HFFc6 (cell line): Measurements from ENCODE around the gene YWHAQ. TPM values are rescaled to one million over a fixed set of nuclear protein-coding genes. Genes with fewer than 3 reads are reported as not detected.

ENCODE experiments used
- DNase-seq: peaks from one replicate; pipeline ENCODE4 v3.0.0-alpha.2; 2018
- H3K27ac Mint-ChIP-seq: 2 replicates; pipeline ENCODE4 v1.8.0; 2020; ENCODE audit warnings: mild to moderate bottlenecking, mixed read lengths
- H3K27me3 Mint-ChIP-seq: 2 replicates; pipeline ENCODE4 v1.8.0; 2021; ENCODE audit warnings: mild to moderate bottlenecking, moderate library complexity, mixed read lengths; ENCODE audit not compliant: insufficient read depth
- H3K36me3 Mint-ChIP-seq: 2 replicates; pipeline ENCODE4 v1.8.0; 2021; ENCODE audit warnings: low read depth, mixed read lengths
- H3K4me1 Mint-ChIP-seq: 2 replicates; pipeline ENCODE4 v1.8.0; 2020; ENCODE audit warnings: low read depth, mixed read lengths
- H3K4me3 Mint-ChIP-seq: 2 replicates; pipeline ENCODE4 v1.8.0; 2020; ENCODE audit warnings: mild to moderate bottlenecking, moderate library complexity, mixed read lengths
- H3K9me3 Mint-ChIP-seq: 2 replicates; pipeline ENCODE4 v1.8.0; 2020; ENCODE audit warnings: mild to moderate bottlenecking, mixed read lengths
- CTCF ChIP-seq: fragments of 200-600 bp; sonication (generic); IDR thresholded peaks from 2 replicates; pipeline ENCODE4 v1.5.0; 2021; ENCODE audit warnings: antibody characterized with exemption, mild to moderate bottlenecking
- total RNA-seq, 6 experiments: library from RNA; stranded (reverse); fragmentation: NEBNext Ultra II Directional; extraction: Animal tissue kit (Norgen Biotek cat#: 25700); gene quantifications; 2 replicates in 1 of 6; 3 replicates in 5 of 6; pipeline ENCODE4 v1.2.3, GENCODE V29; 2021

Gene YWHAQ
- total RNA-seq, 6 experiments from 2014 or later = 461 to 607 (median 548) TPM

DNA sequence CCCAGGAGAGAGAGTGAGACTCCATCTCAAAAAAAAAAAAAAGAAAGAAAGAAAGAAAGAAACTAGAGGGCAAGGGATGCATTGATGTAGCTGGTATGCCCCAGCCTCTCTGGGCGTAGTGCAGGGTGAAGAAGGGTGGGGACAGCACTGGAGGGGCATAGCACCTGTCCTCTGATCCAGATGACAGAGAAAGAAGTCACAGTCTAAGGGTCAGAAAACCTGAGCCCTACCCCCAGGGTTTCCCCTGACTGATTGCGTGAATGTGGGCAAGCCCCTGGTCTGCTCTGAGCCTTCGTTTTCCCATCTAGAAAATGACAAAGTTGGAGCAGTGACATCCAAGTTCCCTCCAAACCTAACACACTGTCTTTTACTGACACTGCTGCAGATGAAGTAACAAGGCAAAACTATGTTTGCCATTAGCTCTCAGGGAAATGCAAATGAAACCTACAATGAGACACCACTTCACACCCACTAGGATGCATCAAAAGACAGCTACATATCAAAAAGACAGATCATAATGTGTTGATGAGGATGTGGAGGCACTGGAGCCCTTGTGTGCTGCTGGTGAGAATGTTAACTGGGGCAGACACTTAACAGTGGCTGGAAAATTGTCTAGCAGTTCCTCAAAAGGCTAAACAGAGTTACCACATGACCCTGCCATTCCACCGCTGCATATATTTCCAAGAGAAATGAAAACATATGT is 19.5 kb upstream of the YWHAQ start:
- DNase-seq = no peak
- Mint-ChIP-seq H3K4me1 (peaks cover 25% of the 10 kb centered on the region), H3K9me3 (no peaks in the 10 kb centered on the region), H3K27me3 (peaks cover 1% of the 10 kb centered on the region; the same call in 1 of the 2 replicates), H3K36me3 (no peaks in the 10 kb centered on the region), H3K4me3 (no peak overlapping the region), H3K27ac (no peak overlapping the region)
- no peak for TF ChIP-seq CTCF

GRCh38 chr2:9649261-9649660 is 18.5 kb upstream of the YWHAQ start:
- no peak for DNase-seq
- no peak overlapping the region for H3K4me3 Mint-ChIP-seq
- no peak for TF ChIP-seq CTCF
- no peaks in the 10 kb centered on the region for H3K36me3 Mint-ChIP-seq
- peaks cover 15% of the 10 kb centered on the region for H3K4me1 Mint-ChIP-seq
- no peaks in the 10 kb centered on the region for H3K9me3 Mint-ChIP-seq
- peaks cover 1% of the 10 kb centered on the region; the same call in 1 of the 2 replicates for H3K27me3 Mint-ChIP-seq
- H3K27ac Mint-ChIP-seq = no peak overlapping the region

DNA sequence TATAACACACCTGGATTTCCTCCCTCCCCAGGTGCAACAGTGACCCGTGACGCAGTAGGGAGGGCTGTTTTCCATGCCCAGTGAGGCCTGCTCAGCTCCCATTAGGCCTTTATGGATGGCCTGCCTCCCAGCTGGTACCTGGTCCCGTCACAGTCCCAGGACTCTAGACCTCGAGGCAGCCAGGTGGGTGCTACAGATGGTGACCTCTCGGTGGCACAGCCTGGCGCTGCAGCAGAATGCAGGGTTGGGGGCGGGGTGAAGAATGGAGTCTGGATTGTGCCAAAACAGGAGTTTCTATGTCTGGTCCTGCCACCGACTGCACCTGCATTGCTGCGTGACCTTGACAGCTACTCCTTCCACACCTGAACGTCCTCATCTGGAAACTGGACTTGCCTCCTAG is 18.0 kb upstream of the YWHAQ start:
- no peak overlapping the region for H3K4me3 Mint-ChIP-seq
- DNase-seq = no peak
- no peaks in the 10 kb centered on the region for H3K36me3 Mint-ChIP-seq
- peaks cover 1% of the 10 kb centered on the region; the same call in 1 of the 2 replicates for H3K27me3 Mint-ChIP-seq
- no peak overlapping the region for H3K27ac Mint-ChIP-seq
- H3K9me3 Mint-ChIP-seq = no peaks in the 10 kb centered on the region
- H3K4me1 Mint-ChIP-seq = peaks cover 10% of the 10 kb centered on the region
- no peak for TF ChIP-seq CTCF

DNA sequence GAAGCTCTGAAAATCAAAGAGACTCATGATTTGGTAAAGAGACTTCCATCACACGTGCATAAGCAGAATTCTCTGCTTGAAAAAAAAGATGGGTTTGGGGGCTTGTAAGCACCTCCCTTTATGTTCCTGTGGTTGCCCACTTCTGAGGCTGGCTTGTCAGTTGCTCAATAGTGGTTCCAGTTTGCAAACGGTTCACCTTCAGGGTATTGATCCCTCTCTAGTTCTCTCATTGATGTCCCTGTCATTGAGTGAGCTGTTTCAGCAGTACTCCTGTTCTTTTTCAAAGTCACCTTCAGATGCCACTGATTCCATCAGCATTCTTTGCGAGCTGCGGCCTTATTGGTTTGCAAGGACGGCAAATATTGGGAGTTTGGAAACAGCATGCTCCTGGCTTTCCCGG is 17.1 kb upstream of the YWHAQ start:
- Mint-ChIP-seq H3K27me3 (peaks cover 1% of the 10 kb centered on the region), H3K4me1 (peaks cover 8% of the 10 kb centered on the region), H3K4me3 (no peak overlapping the region), H3K27ac (no peak overlapping the region), H3K36me3 (no peaks in the 10 kb centered on the region), H3K9me3 (no peaks in the 10 kb centered on the region)
- no peak for DNase-seq
- TF ChIP-seq CTCF = no peak

- Mint-ChIP-seq H3K27ac (no peak overlapping the region), H3K27me3 (peaks cover 1% of the 10 kb centered on the region), H3K9me3 (no peaks in the 10 kb centered on the region), H3K36me3 (no peaks in the 10 kb centered on the region), H3K4me1 (peaks cover 11% of the 10 kb centered on the region), H3K4me3 (no peak overlapping the region)
- no peak for TF ChIP-seq CTCF
- no peak for DNase-seq
Measured at GRCh38 chr2:9646196-9647030, 15.6 kb upstream of the YWHAQ start.
